B cell (primary cell): ENCODE results near the gene MAEA. TPM values are rescaled to one million over a fixed set of nuclear protein-coding genes. Genes with fewer than 3 reads are reported as not detected.

Experiments used
- ATAC-seq: fragments of 200-7000 bp; cut with Tn5 transposase; one replicate; pipeline ENCODE4 v1.10.0; 2021; ENCODE audit warnings: low read depth, mild to moderate bottlenecking, moderate number of reproducible peaks, moderate library complexity
- CTCF ChIA-PET: fragments of 350-600 bp; sonication (Branson Sonifier 250); formaldehyde crosslinking; loops from one replicate; lab custom pipeline; 2021; ENCODE audit warnings: antibody characterized with exemption, inconsistent platforms; lab: Charles Lee
- POLR2A ChIA-PET: fragments of 350-600 bp; sonication (Branson Sonifier 250); formaldehyde crosslinking; loops from one replicate; lab custom pipeline; 2021; ENCODE audit warnings: antibody characterized with exemption; lab: Charles Lee
- DNase-seq: peaks from one replicate; pipeline ENCODE4 v3.0.0; 2013
- H2AFZ ChIP-seq: 2 replicates; pipeline ENCODE4 v1.6.1; 2012; ENCODE audit warnings: mild to moderate bottlenecking, low read depth, low read length; ENCODE audit not compliant: insufficient read depth, poor library complexity, severe bottlenecking
- H3K27ac ChIP-seq, 2 donors: 1 replicate in 1 of 2; 2 replicates in 1 of 2; pipeline ENCODE4 v1.5.1; 2012 to 2013; ENCODE audit warnings: low read length in 2 of 2, mild to moderate bottlenecking in 2 of 2, moderate library complexity in 1 of 2
- H3K27me3 ChIP-seq, 4 experiments: fragments of 200-600 bp in 1 of 4; sonication (generic) in 1 of 4; replicated peaks in 1 of 4; 1 replicate in 2 of 4; 2 replicates in 2 of 4; pipeline versions ENCODE4 v1.6.1 to v1.7.0; 2013 to 2016; ENCODE audit warnings: low read length in 3 of 4, mild to moderate bottlenecking in 2 of 4, mixed read lengths in 1 of 4, moderate library complexity in 1 of 4; ENCODE audit not compliant: insufficient read depth in 4 of 4, control insufficient read depth in 3 of 4; ENCODE audit errors: control extremely low read depth in 1 of 4
- H3K36me3 ChIP-seq, 2 experiments: replicated peaks in 1 of 2; 1 replicate in 1 of 2; 2 replicates in 1 of 2; pipeline versions ENCODE4 v1.6.1 to v1.7.1; 2013; ENCODE audit warnings: low read length in 1 of 2; ENCODE audit not compliant: insufficient read depth in 2 of 2, control insufficient read depth in 1 of 2; ENCODE audit errors: control extremely low read depth in 1 of 2, extremely low read depth in 1 of 2
- H3K4me1 ChIP-seq, 2 donors: fragments of 200-600 bp in 1 of 2; sonication (generic) in 1 of 2; 1 replicate in 1 of 2; 2 replicates in 1 of 2; pipeline versions ENCODE4 v1.5.1 to v1.6.1; 2013 to 2017; ENCODE audit warnings: low read length in 2 of 2; ENCODE audit not compliant: control insufficient read depth in 2 of 2, insufficient read depth in 2 of 2
- H3K4me2 ChIP-seq: replicated peaks from 2 replicates; pipeline ENCODE3; 2012; ENCODE audit warnings: mild to moderate bottlenecking, low read depth, low read length; ENCODE audit not compliant: poor library complexity, severe bottlenecking
- H3K4me3 ChIP-seq, 5 experiments: fragments of 200-600 bp in 1 of 5; sonication (generic) in 1 of 5; 1 replicate in 3 of 5; 2 replicates in 2 of 5; pipeline versions ENCODE4 v1.5.1 to v1.7.0; 2011 to 2016; ENCODE audit warnings: low read length in 4 of 5, mild to moderate bottlenecking in 4 of 5, low read depth in 2 of 5, control low read depth in 1 of 5, moderate library complexity in 1 of 5; ENCODE audit not compliant: insufficient read depth in 1 of 5; ENCODE audit errors: control extremely low read depth in 1 of 5, extremely low read depth in 1 of 5
- H3K79me2 ChIP-seq: fragments of 200-600 bp; sonication (generic); one replicate; pipeline ENCODE4 v1.6.0; 2016; ENCODE audit warnings: low read length; ENCODE audit not compliant: control insufficient read depth, insufficient read depth
- H3K9ac ChIP-seq: fragments of 200-600 bp; sonication (generic); 2 replicates; pipeline ENCODE4 v1.6.1; 2017; ENCODE audit warnings: mild to moderate bottlenecking, low read length, moderate library complexity
- H3K9me3 ChIP-seq, 3 donors: one replicate each; pipeline versions ENCODE4 v1.6.1 to v1.7.1; 2013; ENCODE audit warnings: low read length in 2 of 3; ENCODE audit not compliant: control insufficient read depth in 2 of 3, insufficient read depth in 1 of 3; ENCODE audit errors: control extremely low read depth in 1 of 3
- H4K20me1 ChIP-seq: 2 replicates; pipeline ENCODE4 v1.6.0; 2012; ENCODE audit warnings: mild to moderate bottlenecking, low read length; ENCODE audit not compliant: insufficient read depth, control insufficient read depth, poor library complexity, severe bottlenecking
- H3K27ac Mint-ChIP-seq: one replicate; pipeline ENCODE4 v1.8.0; 2021; ENCODE audit warnings: mixed read lengths
- H3K27me3 Mint-ChIP-seq: one replicate; pipeline ENCODE4 v1.8.0; 2021; ENCODE audit warnings: mixed read lengths
- H3K4me1 Mint-ChIP-seq: one replicate; pipeline ENCODE4 v1.8.0; 2021; ENCODE audit warnings: mixed read lengths
- H3K4me3 Mint-ChIP-seq: one replicate; pipeline ENCODE4 v1.8.0; 2021; ENCODE audit warnings: mixed read lengths
- H3K9me3 Mint-ChIP-seq: one replicate; pipeline ENCODE4 v1.8.0; 2022; ENCODE audit warnings: mixed read lengths; ENCODE audit not compliant: insufficient read depth
- CTCF ChIP-seq: fragments of 200-600 bp; IDR thresholded peaks from one replicate; pipeline ENCODE4 v1.8.0; 2022; ENCODE audit warnings: antibody characterized with exemption, mild to moderate bottlenecking
- EZH2 ChIP-seq: IDR thresholded peaks from 2 replicates; pipeline ENCODE4 v1.6.1; 2012; ENCODE audit warnings: borderline replicate concordance, low read depth, mild to moderate bottlenecking, moderate library complexity, low read length; ENCODE audit not compliant: insufficient read depth, poor library complexity, severe bottlenecking
- WGBS: methylation state at CpG from one replicate; pipeline ENCODE4 v1.1.5; 2013; ENCODE audit warnings: missing lambda C conversion rate; ENCODE audit not compliant: insufficient coverage; 5-methylcytosine and 5-hydroxymethylcytosine counted together
- intact Hi-C: fragments of 100-400 bp; cut with micrococcal nuclease; formaldehyde crosslinking; loops from one replicate; pipeline ENCODE4 v1.10.0; 2022
- polyA plus RNA-seq: library from polyadenylated mRNA; depleted of rRNA; stranded (reverse); fragments of >200 nt; gene quantifications from 2 replicates; pipeline ENCODE4 v1.2.3, GENCODE V29; 2012
- total RNA-seq, 2 donors: library from RNA; stranded (reverse); fragments of 120-200 nt in 1 of 2; gene quantifications; 1 replicate in 1 of 2; 2 replicates in 1 of 2; pipeline versions ENCODE4 v1.2.3 to v1.2.4, GENCODE V29; 2013 to 2022

Gene MAEA
- total and polyA plus RNA-seq, 2 donors (not counting 1 experiment from before 2014, with no cell fraction given) = 106 to 107 TPM

GRCh38 chr4:1337951-1338751 is 48.5 kb downstream of the MAEA start:
- no peak for TF ChIP-seq EZH2
- no peaks in the 10 kb centered on the region for H3K27me3 ChIP-seq
- no peaks in the 10 kb centered on the region for H3K4me1 ChIP-seq
- H3K9me3 ChIP-seq = peaks cover 0 to 9% (median 0%) of the 10 kb centered on the region in 3 donors
- no peak overlapping the region for H3K9ac ChIP-seq
- no peak overlapping the region for H3K4me3 ChIP-seq
- no peak overlapping the region for H3K4me3 Mint-ChIP-seq
- intact Hi-C loops = no loop called here
- no peaks in the 10 kb centered on the region for H3K79me2 ChIP-seq
- peaks cover 0 to 52% of the 10 kb centered on the region in 2 experiments for H3K36me3 ChIP-seq
- no peak for DNase-seq
- peak overlapping the region; percentile 26 for H3K27ac Mint-ChIP-seq
- peaks cover 1% of the 10 kb centered on the region for H4K20me1 ChIP-seq
- 97% methylated on average over 41 of the region's 41 CpGs for WGBS
- ChIA-PET POLR2A (no interaction called here), CTCF (interaction anchor here (0.7 kb wide), 1 partner anchor 48 kb away, joined by 3 read pairs; no protein-coding TSS in a partner anchor)
- no peak for ATAC-seq
- H2AFZ ChIP-seq = no peak overlapping the region
- H3K27me3 Mint-ChIP-seq = no peaks in the 10 kb centered on the region
- no peak overlapping the region for H3K27ac ChIP-seq
- H3K4me2 ChIP-seq = no peak overlapping the region
- H3K9me3 Mint-ChIP-seq = no peaks in the 10 kb centered on the region
- no peaks in the 10 kb centered on the region for H3K4me1 Mint-ChIP-seq

- H3K9ac ChIP-seq = no peak overlapping the region
- no peak overlapping the region for H3K27ac ChIP-seq
- H3K4me2 ChIP-seq = no peak overlapping the region
- peaks cover 0 to 9% (median 0%) of the 10 kb centered on the region in 3 donors for H3K9me3 ChIP-seq
- WGBS = 98% methylated on average over 35 of the region's 38 CpGs
- no peak overlapping the region for H3K4me3 ChIP-seq
- H3K36me3 ChIP-seq = peaks cover 0 to 50% of the 10 kb centered on the region in 2 experiments
- DNase-seq (no peak), ATAC-seq (no peak)
- no peak overlapping the region for H2AFZ ChIP-seq
- Mint-ChIP-seq H3K9me3 (no peaks in the 10 kb centered on the region), H3K27ac (peak overlapping the region; percentile 37), H3K4me1 (no peaks in the 10 kb centered on the region), H3K27me3 (no peaks in the 10 kb centered on the region), H3K4me3 (no peak overlapping the region)
- no peaks in the 10 kb centered on the region for H4K20me1 ChIP-seq
- ChIA-PET POLR2A (no interaction called here), CTCF (no interaction called here)
- no peaks in the 10 kb centered on the region for H3K27me3 ChIP-seq
- TF ChIP-seq CTCF (no peak), EZH2 (no peak)
- H3K79me2 ChIP-seq = no peaks in the 10 kb centered on the region
- intact Hi-C loops = no loop called here
- H3K4me1 ChIP-seq = no peaks in the 10 kb centered on the region
Observed at GRCh38 chr4:1338752-1339414, 49.2 kb downstream of the MAEA start.
